AG04450 (cell line): ENCODE measurements around the gene STYXL1. TPM values are rescaled to one million over a fixed set of nuclear protein-coding genes. Genes with fewer than 3 reads are reported as not detected.
"Not testable (repeated sequence)": the region's sequence is repeated elsewhere in the genome, so short reads cannot be mapped to it uniquely, and the experiment has no call there.

Source experiments
- CTCF ChIA-PET: fragments of 300-600, 350-600 bp; formaldehyde crosslinking; extraction: SDS; loops from one replicate; lab custom pipeline; 2022; ENCODE audit warnings: antibody characterized with exemption, inconsistent platforms; lab: Charles Lee
- POLR2A ChIA-PET: fragments of 350-600 bp; formaldehyde crosslinking; extraction: SDS; loops from one replicate; lab custom pipeline; 2021; ENCODE audit warnings: antibody characterized with exemption, inconsistent platforms; lab: Yijun Ruan, JAX
- DNase-seq: peaks from one replicate; pipeline ENCODE4 v3.0.0-alpha.2; 2011; ENCODE audit warnings: low read depth, low spot score
- H3K27ac ChIP-seq: one replicate; pipeline ENCODE4 v1.5.1; 2012; ENCODE audit warnings: low read depth, low read length, control low read depth
- H3K27me3 ChIP-seq: one replicate; pipeline ENCODE4 v1.6.0; 2012; ENCODE audit warnings: low read length; ENCODE audit not compliant: control insufficient read depth, insufficient read depth
- H3K4me3 ChIP-seq: 2 replicates; pipeline ENCODE4 v1.5.1; 2011; ENCODE audit warnings: mild to moderate bottlenecking, low read depth, low read length, control low read depth
- H3K9me3 ChIP-seq: 2 replicates; pipeline ENCODE4 v1.5.1; 2012; ENCODE audit warnings: low read length; ENCODE audit not compliant: control insufficient read depth, insufficient read depth
- CTCF ChIP-seq: IDR thresholded peaks from 2 replicates; pipeline ENCODE4 v1.5.1; 2011; ENCODE audit warnings: low read depth, low read length, control low read depth, inconsistent platforms
- polyA minus RNA-seq: library from RNA; depleted of rRNA, polyadenylated mRNA; stranded (reverse); fragments of >200 nt; gene quantifications from 2 replicates; pipeline ENCODE4 v1.2.3, GENCODE V29; 2011; rRNA and poly(A)+ RNA removed
- polyA plus RNA-seq: library from polyadenylated mRNA; depleted of rRNA; stranded (reverse); fragments of >200 nt; gene quantifications from 2 replicates; pipeline ENCODE4 v1.2.3, GENCODE V29; 2011; rRNA removed

Gene STYXL1
- polyA plus RNA-seq (67.5 and 77.0 TPM in 2 replicates), polyA minus RNA-seq (34.9 and 36.6 TPM in 2 replicates)

GRCh38 chr7:76047811-76048667 lies at the start of gene STYXL1, which contains the start of gene MDH2:
Gene STYXL1 (minus strand): TSS chr7:76048000. CDS start chr7:76030523, 17,477 bp downstream.
Gene MDH2 (plus strand): TSS chr7:76048106. CDS start chr7:76048161, 55 bp downstream.
- ChIA-PET CTCF (interaction anchor here (0.6 to 1.6 kb wide), 2 partner anchors 22 to 40 kb away, joined by 3 to 4 read pairs; no protein-coding TSS in a partner anchor), POLR2A (interaction anchor here (0.5 to 1.9 kb wide), 19 partner anchors 10 to 409 kb away, joined by 3 to 9 read pairs (median 4); no protein-coding TSS in a partner anchor)
- TF ChIP-seq CTCF = no peak
- peak within 1 kb of the TSS; percentile 100 for H3K4me3 ChIP-seq
- peak; percentile 83 for DNase-seq
- no peaks in the 10 kb centered on the region for H3K27me3 ChIP-seq
- H3K27ac ChIP-seq = peak within 1 kb of the TSS; percentile 98
- no peaks in the 10 kb centered on the region; the same call in 1 of the 2 replicates for H3K9me3 ChIP-seq

GRCh38 chr7:76095908-76096307 lies 48.1 kb upstream of the STYXL1 start:
- CTCF ChIA-PET = no interaction called here
- no peak for DNase-seq
- POLR2A ChIA-PET = no interaction called here

GRCh38 chr7:76094326-76094725 lies 46.5 kb upstream of the STYXL1 start:
- H3K27ac ChIP-seq, POLR2A ChIA-PET, DNase-seq, CTCF ChIA-PET, H3K4me3 ChIP-seq, H3K27me3 ChIP-seq, H3K9me3 ChIP-seq: not testable (repeated sequence)

More at GRCh38 chr7:76095908-76096307, 48.1 kb upstream of the STYXL1 start:
- H3K27me3 ChIP-seq = peaks cover 9% of the 10 kb centered on the region
- H3K4me3 ChIP-seq = no peak overlapping the region
- no peaks in the 10 kb centered on the region for H3K9me3 ChIP-seq
- TF ChIP-seq CTCF = no peak
- H3K27ac ChIP-seq = no peak overlapping the region

GRCh38 chr7:76093531-76093930 lies 45.7 kb upstream of the STYXL1 start:
- POLR2A ChIA-PET = interaction anchor here (1.2 kb wide), 1 partner anchor 46 kb away, joined by 5 read pairs; the partner anchor contains the start of genes MDH2 and STYXL1
- CTCF ChIA-PET = interaction anchor here (0.6 kb wide), 1 partner anchor 470 kb away, joined by 5 read pairs; no protein-coding TSS in a partner anchor
- not testable (repeated sequence) for H3K4me3 ChIP-seq

GRCh38 chr7:76091506-76091905 lies 43.7 kb upstream of the STYXL1 start:
- DNase-seq = no peak
- Histone ChIP-seq H3K4me3 (no peak overlapping the region), H3K27me3 (peaks cover 6% of the 10 kb centered on the region), H3K9me3 (no peaks in the 10 kb centered on the region), H3K27ac (no peak overlapping the region)
- ChIA-PET POLR2A (no interaction called here), CTCF (interaction anchor here (1.2 kb wide), 1 partner anchor 223 kb away, joined by 3 read pairs; no protein-coding TSS in a partner anchor)
- TF ChIP-seq CTCF = no peak

More at GRCh38 chr7:76093531-76093930, 45.7 kb upstream of the STYXL1 start:
- not testable (repeated sequence) for H3K27me3 ChIP-seq, H3K9me3 ChIP-seq, DNase-seq, H3K27ac ChIP-seq
